ENCODE measurements around the gene NUAK1. TPM values are rescaled to one million over a fixed set of nuclear protein-coding genes. Genes with fewer than 3 reads are reported as not detected.
A peak's percentile ranks its signal among the peaks of the same experiment; 100 is the strongest.

NUAK1 gene
- total and polyA plus RNA-seq, 2 experiments from 2014 or later: 5.4 to 16.9 TPM

DNA sequence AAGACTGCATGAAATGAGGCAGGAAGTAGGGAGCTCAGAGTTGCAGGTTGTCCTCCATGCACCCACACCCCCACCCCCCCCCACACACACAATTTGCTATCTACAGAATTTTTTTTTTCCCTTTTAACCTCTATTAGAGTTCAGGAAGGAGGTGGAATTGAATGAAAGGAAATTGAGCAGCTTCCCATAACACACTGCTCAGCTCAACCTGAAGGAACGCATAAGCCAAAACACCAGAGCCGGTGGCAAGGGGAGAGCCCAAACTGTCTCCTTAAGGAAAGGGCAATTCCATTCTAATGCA lies 74.1 kb downstream of the NUAK1 start (continued):
- TF ChIP-seq ZNF462 (CRISPR knock-in tag; IDR thresholded peaks at IDR 0.05) (no peak), NANOG (IDR thresholded peaks at IDR 0.05; ENCODE audit: borderline replicate concordance) (no peak), EZH2phosphoT487 (IDR thresholded peaks at IDR 0.05; ENCODE audit: unreplicated experiment) (no peak), STAT1 (IDR thresholded peaks at IDR 0.05; ENCODE audit: unreplicated experiment) (no peak), ZNF331 (CRISPR knock-in tag; IDR thresholded peaks at IDR 0.05; ENCODE audit: low read depth) (no peak)
- TF ChIP-seq, protein P1, sequence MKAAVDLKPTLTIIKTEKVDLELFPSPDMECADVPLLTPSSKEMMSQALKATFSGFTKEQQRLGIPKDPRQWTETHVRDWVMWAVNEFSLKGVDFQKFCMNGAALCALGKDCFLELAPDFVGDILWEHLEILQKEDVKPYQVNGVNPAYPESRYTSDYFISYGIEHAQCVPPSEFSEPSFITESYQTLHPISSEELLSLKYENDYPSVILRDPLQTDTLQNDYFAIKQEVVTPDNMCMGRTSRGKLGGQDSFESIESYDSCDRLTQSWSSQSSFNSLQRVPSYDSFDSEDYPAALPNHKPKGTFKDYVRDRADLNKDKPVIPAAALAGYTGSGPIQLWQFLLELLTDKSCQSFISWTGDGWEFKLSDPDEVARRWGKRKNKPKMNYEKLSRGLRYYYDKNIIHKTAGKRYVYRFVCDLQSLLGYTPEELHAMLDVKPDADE (IDR thresholded peaks at IDR 0.05): no peak

- Mint-ChIP-seq H3K9me3 (no peaks in the 10 kb centered on the region), H3K27me3 (ENCODE audit: insufficient read depth, low read depth, poor library complexity) (no peaks in the 10 kb centered on the region), H3K27ac (no peak overlapping the region), H3K4me3 (no peak overlapping the region), H3K36me3 (ENCODE audit: low read depth) (peaks cover 23% of the 10 kb centered on the region), H3K4me1 (peaks cover 19% of the 10 kb centered on the region)
- peak; percentile 27; the same call in 1 of the 3 replicates for ATAC-seq
- TF ChIP-seq STAT1 (IDR thresholded peaks at IDR 0.05; ENCODE audit: unreplicated experiment): no peak
- TF ChIP-seq CREB1 (CRISPR knock-in tag; IDR thresholded peaks at IDR 0.05; ENCODE audit: low read depth): no peak
- no peak for TF ChIP-seq ZNF114 (CRISPR knock-in tag; IDR thresholded peaks at IDR 0.05)
- Histone ChIP-seq H3K27ac (ENCODE audit: low read depth) (peak overlapping the region; percentile 28; the same call in 1 of the 2 replicates), H3K9me2 (ENCODE audit: insufficient read depth) (peaks cover 7% of the 10 kb centered on the region; the same call in 1 of the 2 replicates), H3K4me3 (no peak overlapping the region), H3K4me2 (peak overlapping the region; percentile 27), H3K79me2 (replicated peaks; ENCODE audit: insufficient read depth) (no peaks in the 10 kb centered on the region), H3F3A (replicated peaks; ENCODE audit: low read depth) (no peaks in the 10 kb centered on the region), H3K36me3 (ENCODE audit: insufficient read depth) (peaks cover 3% of the 10 kb centered on the region; the same call in 1 of the 2 replicates), H3K4me1 (ENCODE audit: insufficient read depth) (peaks cover 20% of the 10 kb centered on the region), H4K20me1 (replicated peaks; ENCODE audit: insufficient read depth) (no peaks in the 10 kb centered on the region), H3K27me3 (ENCODE audit: insufficient read depth) (no peaks in the 10 kb centered on the region), H2AFZ (no peak overlapping the region)
- no peak for DNase-seq (ENCODE audit: low spot score)
Observed at GRCh38 chr12:106063826-106064720, 74.7 kb downstream of the NUAK1 start.

All from GM23338 (cell line).